HEK293T (cell line): ENCODE data around the gene CLCN4.

Source experiments
- ARNT ChIP-seq: fragments of 450-650 bp; IDR thresholded peaks from 2 replicates; pipeline ENCODE4 v1.6.1; 2017; ENCODE audit warnings: mild to moderate bottlenecking
- FOXK2 ChIP-seq: fragments of 450-650 bp; IDR thresholded peaks from 2 replicates; pipeline ENCODE4 v1.6.1; 2016; ENCODE audit warnings: mild to moderate bottlenecking
- FOXM1 ChIP-seq: fragments of 450-650 bp; IDR thresholded peaks from 2 replicates; pipeline ENCODE4 v1.6.1; 2017; ENCODE audit warnings: mild to moderate bottlenecking, borderline replicate concordance
- L3MBTL2 ChIP-seq: fragments of 450-650 bp; conservative IDR thresholded peaks from 2 replicates; pipeline ENCODE4 v1.6.1; 2016; ENCODE audit warnings: mild to moderate bottlenecking
- LEF1 ChIP-seq: fragments of 450-650 bp; IDR thresholded peaks from 2 replicates; pipeline ENCODE4 v1.6.1; 2017; ENCODE audit warnings: mild to moderate bottlenecking, borderline replicate concordance
- SP1 ChIP-seq: fragments of 450-650 bp; IDR thresholded peaks from 2 replicates; pipeline ENCODE4 v1.6.1; 2017
- SUZ12 ChIP-seq: fragments of 450-650 bp; IDR thresholded peaks from 2 replicates; pipeline ENCODE4 v1.6.1; 2016; ENCODE audit warnings: mild to moderate bottlenecking
- ZNF384 ChIP-seq: fragments of 450-650 bp; IDR thresholded peaks from 2 replicates; pipeline ENCODE4 v1.6.1; 2016

GRCh38 chrX:10115082-10115481 is 41.7 kb upstream of the CLCN4 start:
- no peak for TF ChIP-seq SUZ12
- TF ChIP-seq FOXM1: no peak
- no peak for TF ChIP-seq L3MBTL2
- no peak for TF ChIP-seq ZNF384
- no peak for TF ChIP-seq LEF1
- TF ChIP-seq ARNT: no peak
- TF ChIP-seq FOXK2: no peak
- no peak for TF ChIP-seq SP1
